Endothelial cell of umbilical vein (primary cell): ENCODE measurements around the gene UBE2E2. TPM values are rescaled to one million over a fixed set of nuclear protein-coding genes. Genes with fewer than 3 reads are reported as not detected.

Source experiments
- BruUV-seq: library from RNA; stranded (reverse); fragments of 400-500 nt; replicated peaks from 2 replicates; lab custom pipeline; 2021; lab: Mats Ljungman, UMichigan
- CTCF ChIA-PET: fragments of 300-600, 350-600 bp; sonication (Branson Sonifier 250); formaldehyde crosslinking; loops from one replicate; lab custom pipeline; 2021; ENCODE audit warnings: antibody characterized with exemption, inconsistent platforms; lab: Charles Lee
- POLR2A ChIA-PET: fragments of 300-600, 350-600 bp; sonication (Branson Sonifier 250); formaldehyde crosslinking; loops from one replicate; lab custom pipeline; 2021; ENCODE audit warnings: antibody characterized with exemption, inconsistent platforms; lab: Charles Lee
- DNase-seq: peaks from one replicate; pipeline ENCODE4 v3.0.0-alpha.2; 2011; ENCODE audit warnings: low read depth, low spot score
- FAIRE-seq: peaks from 2 replicates; lab custom pipeline; 2011; peaks lifted over from hg19 to GRCh38; lab: Jason Lieb, UNC
- H2AFZ ChIP-seq: 2 replicates; pipeline ENCODE4 v1.6.0; 2012; ENCODE audit warnings: low read depth, low read length, control low read depth, inconsistent platforms
- H3K27ac ChIP-seq: 2 replicates; pipeline ENCODE4 v1.5.1; 2011; ENCODE audit warnings: low read depth, mild to moderate bottlenecking, control low read depth, low read length, moderate library complexity; ENCODE audit not compliant: insufficient read depth
- H3K27me3 ChIP-seq, 2 experiments: 2 replicates each; pipeline versions ENCODE4 v1.6.0 to v1.6.1; 2011; ENCODE audit warnings: low read length in 2 of 2, mixed read lengths in 1 of 2; ENCODE audit not compliant: control insufficient read depth in 2 of 2, insufficient read depth in 2 of 2
- H3K36me3 ChIP-seq, 2 experiments: 2 replicates in 1 of 2; 3 replicates in 1 of 2; pipeline ENCODE4 v1.5.1; 2011; ENCODE audit warnings: low read length in 2 of 2, mild to moderate bottlenecking in 1 of 2, moderate library complexity in 1 of 2; ENCODE audit not compliant: control insufficient read depth in 2 of 2, insufficient read depth in 2 of 2; ENCODE audit errors: extremely low read depth in 1 of 2
- H3K4me1 ChIP-seq: 3 replicates; pipeline ENCODE4 v1.5.1; 2011; ENCODE audit warnings: mild to moderate bottlenecking, low read length; ENCODE audit not compliant: control insufficient read depth, insufficient read depth; ENCODE audit errors: extremely low read depth
- H3K4me2 ChIP-seq: 2 replicates; pipeline ENCODE4 v1.6.1; 2011; ENCODE audit warnings: low read length, control low read depth, mixed read lengths; ENCODE audit not compliant: insufficient read depth
- H3K4me3 ChIP-seq, 3 experiments: fragments of 200-600 bp in 1 of 3; sonication (generic), shearing (Covaris generic) in 1 of 3; replicated peaks in 1 of 3; 2 replicates each; pipeline ENCODE4 v1.5.1; 2011 to 2016; ENCODE audit warnings: control low read depth in 3 of 3, low read length in 3 of 3, mild to moderate bottlenecking in 2 of 3, inconsistent platforms in 1 of 3, low read depth in 1 of 3, moderate library complexity in 1 of 3; ENCODE audit not compliant: insufficient read depth in 1 of 3
- H3K79me2 ChIP-seq: 2 replicates; pipeline ENCODE4 v1.6.0; 2012; ENCODE audit warnings: low read length, inconsistent platforms; ENCODE audit not compliant: control insufficient read depth, insufficient read depth
- H3K9ac ChIP-seq: replicated peaks from 2 replicates; pipeline ENCODE3; 2011; ENCODE audit warnings: low read length, control low read depth; ENCODE audit not compliant: insufficient read depth; ENCODE audit errors: extremely low read depth
- H3K9me1 ChIP-seq: replicated peaks from 3 replicates; pipeline ENCODE4 v1.6.0; 2011; ENCODE audit warnings: mild to moderate bottlenecking, low read length; ENCODE audit not compliant: control insufficient read depth, insufficient read depth; ENCODE audit errors: extremely low read depth
- H3K9me3 ChIP-seq: replicated peaks from 2 replicates; pipeline ENCODE4 v1.5.1; 2012; ENCODE audit warnings: low read length, inconsistent platforms; ENCODE audit not compliant: control insufficient read depth, insufficient read depth
- H4K20me1 ChIP-seq: replicated peaks from 2 replicates; pipeline ENCODE3; 2011; ENCODE audit warnings: mild to moderate bottlenecking, low read length; ENCODE audit not compliant: control insufficient read depth, insufficient read depth; ENCODE audit errors: extremely low read depth
- CTCF ChIP-seq, 2 donors: IDR thresholded peaks; 1 replicate in 1 of 2; 2 replicates in 1 of 2; pipeline ENCODE4 v1.5.1; 2011; ENCODE audit warnings: low read length in 2 of 2, mild to moderate bottlenecking in 2 of 2, moderate library complexity in 2 of 2, control low read depth in 1 of 2, inconsistent platforms in 1 of 2, low read depth in 1 of 2; ENCODE audit not compliant: insufficient read depth in 1 of 2; ENCODE audit errors: extremely low read depth in 1 of 2
- EZH2 ChIP-seq: IDR thresholded peaks from 2 replicates; pipeline ENCODE4 v1.6.1; 2012; ENCODE audit warnings: borderline replicate concordance, low read depth, mild to moderate bottlenecking, moderate library complexity, low read length, inconsistent platforms; ENCODE audit not compliant: severe bottlenecking
- FOS ChIP-seq: IDR thresholded peaks from 2 replicates; pipeline ENCODE4 v1.6.1; 2011; ENCODE audit warnings: mild to moderate bottlenecking, low read length, moderate library complexity, borderline replicate concordance; ENCODE audit not compliant: insufficient read depth
- GATA2 ChIP-seq: IDR thresholded peaks from 2 replicates; pipeline ENCODE4 v1.7.0; 2011; ENCODE audit warnings: low read depth, mild to moderate bottlenecking, moderate library complexity, mixed read lengths, low read length; ENCODE audit not compliant: insufficient read length, insufficient read depth
- JUN ChIP-seq: IDR thresholded peaks from 2 replicates; pipeline ENCODE4 v1.6.1; 2011; ENCODE audit warnings: borderline replicate concordance, low read depth; ENCODE audit not compliant: insufficient read length, insufficient read depth
- MAX ChIP-seq: IDR thresholded peaks from 2 replicates; pipeline ENCODE4 v1.6.1; 2011; ENCODE audit not compliant: insufficient read depth, insufficient read length
- MYC ChIP-seq: IDR thresholded peaks from one replicate; pipeline ENCODE4 v1.6.1; 2011; ENCODE audit warnings: mild to moderate bottlenecking, low read depth, low read length
- POLR2A ChIP-seq: IDR thresholded peaks from 2 replicates; pipeline ENCODE4 v1.6.1; 2012; ENCODE audit warnings: low read depth, mild to moderate bottlenecking, control low read depth, low read length
- POLR2AphosphoS5 ChIP-seq: IDR thresholded peaks from 2 replicates; pipeline ENCODE4 v1.6.1; 2012; ENCODE audit warnings: low read depth, mild to moderate bottlenecking, control low read depth, low read length, moderate library complexity; ENCODE audit not compliant: insufficient read depth
- dilution Hi-C: fragments of 300-500 bp; cut with MboI; formaldehyde crosslinking; loops from one replicate; pipeline ENCODE4 v1.15.0; 2019; ENCODE audit warnings: low sequenced_read_pairs; ENCODE audit not compliant: extremely low pct_ligation_motif_present
- intact Hi-C: fragments of 100-400 bp; cut with micrococcal nuclease; formaldehyde crosslinking; loops from one replicate; pipeline ENCODE4 v1.10.0; 2022
- polyA plus RNA-seq, 4 experiments: library from polyadenylated mRNA; depleted of rRNA in 3 of 4; stranded (reverse) in 3 of 4; unstranded in 1 of 4; fragments of >200 nt; gene quantifications; 2 replicates each; pipeline versions ENCODE4 v1.2.1 to v1.2.3, GENCODE V29; 2011 to 2012; ENCODE audit warnings: missing spikeins in 1 of 4
- total RNA-seq: library from RNA; stranded (reverse); gene quantifications from 2 replicates; pipeline ENCODE4 v1.2.3, GENCODE V29; 2021

Gene UBE2E2
- total and polyA plus RNA-seq, 2 donors (not counting 3 experiments of a cell fraction or from before 2014, with no cell fraction given): 37.0 to 45.4 TPM

- Histone ChIP-seq H3K4me3 (no peak overlapping the region), H3K4me2 (no peak overlapping the region), H3K27me3 (no peaks in the 10 kb centered on the region), H3K9me1 (no peaks in the 10 kb centered on the region), H3K79me2 (no peaks in the 10 kb centered on the region), H3K4me1 (no peaks in the 10 kb centered on the region), H2AFZ (no peak overlapping the region), H4K20me1 (no peaks in the 10 kb centered on the region), H3K36me3 (no peaks in the 10 kb centered on the region), H3K9me3 (no peaks in the 10 kb centered on the region), H3K27ac (no peak overlapping the region), H3K9ac (no peak overlapping the region)
- BruUV-seq: no TSS peak
- CTCF ChIA-PET: no interaction called here
- POLR2A ChIA-PET: no interaction called here
- TF ChIP-seq POLR2AphosphoS5: no peak
- TF ChIP-seq CTCF (IDR thresholded peaks at IDR 0.05; ENCODE audit: extremely low read depth in 1 of 2, insufficient read depth in 1 of 2, low read depth in 1 of 2, low read length in 2 of 2): no peak
- TF ChIP-seq POLR2A: no peak
- no peak for TF ChIP-seq EZH2
- no peak for TF ChIP-seq MAX
- TF ChIP-seq MYC: no peak
- no peak for TF ChIP-seq GATA2
- no peak for TF ChIP-seq FOS
- no peak for TF ChIP-seq JUN
- no peak for DNase-seq
- dilution Hi-C loops: no loop called here
- FAIRE-seq: no peak
- intact Hi-C loops: no loop called here
Measured at GRCh38 chr3:23589602-23590001, 386.5 kb downstream of the UBE2E2 start.
